Fibroblast of lung (primary cell): ENCODE results near the gene FBXL13.

Source experiments
- EZH2 ChIP-seq: IDR thresholded peaks from 2 replicates; pipeline ENCODE4 v1.5.1; 2012; ENCODE audit warnings: low read length, control low read depth, mild to moderate bottlenecking; ENCODE audit errors: missing control alignments
- TF ChIP-seq, protein P1 (sequence below), 2 donors: IDR thresholded peaks in 1 of 2; conservative IDR thresholded peaks in 1 of 2; 1 replicate in 1 of 2; 2 replicates in 1 of 2; pipeline ENCODE4 v1.5.1; 2011 to 2012; ENCODE audit warnings: low read length in 2 of 2, control low read depth in 1 of 2, inconsistent platforms in 1 of 2, low read depth in 1 of 2, mild to moderate bottlenecking in 1 of 2

DNA sequence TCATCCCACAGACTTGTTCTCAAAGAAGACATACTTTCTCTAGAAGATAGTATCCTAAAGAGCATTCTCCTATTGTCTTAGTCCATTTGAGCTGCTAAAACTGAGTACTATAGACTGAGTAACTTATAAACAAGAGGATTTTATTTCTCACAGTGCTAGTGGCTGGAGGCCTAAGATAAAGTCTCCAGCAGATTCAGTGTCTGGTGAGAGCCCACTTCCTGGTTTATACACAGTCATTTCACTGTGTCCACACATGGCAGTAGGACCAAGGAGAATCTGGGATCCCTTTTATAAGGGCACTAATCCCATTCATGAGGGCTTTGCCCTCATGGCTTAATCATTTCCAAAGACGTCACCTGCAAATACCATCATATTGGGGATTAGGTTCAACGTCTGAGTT is 93.1 kb downstream of the FBXL13 start:
- TF ChIP-seq, protein P1, sequence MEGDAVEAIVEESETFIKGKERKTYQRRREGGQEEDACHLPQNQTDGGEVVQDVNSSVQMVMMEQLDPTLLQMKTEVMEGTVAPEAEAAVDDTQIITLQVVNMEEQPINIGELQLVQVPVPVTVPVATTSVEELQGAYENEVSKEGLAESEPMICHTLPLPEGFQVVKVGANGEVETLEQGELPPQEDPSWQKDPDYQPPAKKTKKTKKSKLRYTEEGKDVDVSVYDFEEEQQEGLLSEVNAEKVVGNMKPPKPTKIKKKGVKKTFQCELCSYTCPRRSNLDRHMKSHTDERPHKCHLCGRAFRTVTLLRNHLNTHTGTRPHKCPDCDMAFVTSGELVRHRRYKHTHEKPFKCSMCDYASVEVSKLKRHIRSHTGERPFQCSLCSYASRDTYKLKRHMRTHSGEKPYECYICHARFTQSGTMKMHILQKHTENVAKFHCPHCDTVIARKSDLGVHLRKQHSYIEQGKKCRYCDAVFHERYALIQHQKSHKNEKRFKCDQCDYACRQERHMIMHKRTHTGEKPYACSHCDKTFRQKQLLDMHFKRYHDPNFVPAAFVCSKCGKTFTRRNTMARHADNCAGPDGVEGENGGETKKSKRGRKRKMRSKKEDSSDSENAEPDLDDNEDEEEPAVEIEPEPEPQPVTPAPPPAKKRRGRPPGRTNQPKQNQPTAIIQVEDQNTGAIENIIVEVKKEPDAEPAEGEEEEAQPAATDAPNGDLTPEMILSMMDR (conservative IDR thresholded peaks at IDR 0.05 in 1 of 2, IDR thresholded peaks at IDR 0.05 in 1 of 2; ENCODE audit: low read depth in 1 of 2, low read length in 2 of 2), result no peak
- TF ChIP-seq EZH2, result no peak
